NT2/D1 (cell line): ENCODE measurements around the gene GLIS2.

Experiments used
- DNase-seq: peaks from one replicate; pipeline ENCODE4 v3.0.0-alpha.2; 2011; ENCODE audit warnings: low read depth, low spot score
- H3K27me3 ChIP-seq: 2 replicates; pipeline ENCODE4 v1.6.0; 2011; ENCODE audit warnings: mild to moderate bottlenecking; ENCODE audit not compliant: insufficient read length, insufficient read depth
- H3K36me3 ChIP-seq: 2 replicates; pipeline ENCODE4 v1.6.1; 2011; ENCODE audit warnings: mild to moderate bottlenecking, low read length, mixed read lengths; ENCODE audit not compliant: insufficient read depth, insufficient read length
- H3K4me1 ChIP-seq: 2 replicates; pipeline ENCODE4 v1.5.1; 2011; ENCODE audit not compliant: insufficient read depth, insufficient read length
- H3K4me3 ChIP-seq: 2 replicates; pipeline ENCODE4 v1.5.1; 2011; ENCODE audit warnings: low read depth; ENCODE audit not compliant: insufficient read length
- H3K9ac ChIP-seq: 2 replicates; pipeline ENCODE4 v1.6.0; 2011; ENCODE audit warnings: low read depth; ENCODE audit not compliant: insufficient read length
- H3K9me3 ChIP-seq: 2 replicates; pipeline ENCODE4 v1.5.1; 2011; ENCODE audit warnings: mild to moderate bottlenecking, low read length; ENCODE audit not compliant: insufficient read depth
- SUZ12 ChIP-seq: IDR thresholded peaks from 2 replicates; pipeline ENCODE4 v1.6.1; 2011; ENCODE audit not compliant: insufficient read length, insufficient read depth; ENCODE audit errors: extremely low read depth
- YY1 ChIP-seq: IDR thresholded peaks from 2 replicates; pipeline ENCODE4 v1.6.1; 2011; ENCODE audit not compliant: insufficient read length, insufficient read depth
- ZNF274 ChIP-seq: IDR thresholded peaks from 2 replicates; pipeline ENCODE4 v1.6.1; 2011; ENCODE audit warnings: mild to moderate bottlenecking, low read depth, low read length

Gene GLIS2

DNA sequence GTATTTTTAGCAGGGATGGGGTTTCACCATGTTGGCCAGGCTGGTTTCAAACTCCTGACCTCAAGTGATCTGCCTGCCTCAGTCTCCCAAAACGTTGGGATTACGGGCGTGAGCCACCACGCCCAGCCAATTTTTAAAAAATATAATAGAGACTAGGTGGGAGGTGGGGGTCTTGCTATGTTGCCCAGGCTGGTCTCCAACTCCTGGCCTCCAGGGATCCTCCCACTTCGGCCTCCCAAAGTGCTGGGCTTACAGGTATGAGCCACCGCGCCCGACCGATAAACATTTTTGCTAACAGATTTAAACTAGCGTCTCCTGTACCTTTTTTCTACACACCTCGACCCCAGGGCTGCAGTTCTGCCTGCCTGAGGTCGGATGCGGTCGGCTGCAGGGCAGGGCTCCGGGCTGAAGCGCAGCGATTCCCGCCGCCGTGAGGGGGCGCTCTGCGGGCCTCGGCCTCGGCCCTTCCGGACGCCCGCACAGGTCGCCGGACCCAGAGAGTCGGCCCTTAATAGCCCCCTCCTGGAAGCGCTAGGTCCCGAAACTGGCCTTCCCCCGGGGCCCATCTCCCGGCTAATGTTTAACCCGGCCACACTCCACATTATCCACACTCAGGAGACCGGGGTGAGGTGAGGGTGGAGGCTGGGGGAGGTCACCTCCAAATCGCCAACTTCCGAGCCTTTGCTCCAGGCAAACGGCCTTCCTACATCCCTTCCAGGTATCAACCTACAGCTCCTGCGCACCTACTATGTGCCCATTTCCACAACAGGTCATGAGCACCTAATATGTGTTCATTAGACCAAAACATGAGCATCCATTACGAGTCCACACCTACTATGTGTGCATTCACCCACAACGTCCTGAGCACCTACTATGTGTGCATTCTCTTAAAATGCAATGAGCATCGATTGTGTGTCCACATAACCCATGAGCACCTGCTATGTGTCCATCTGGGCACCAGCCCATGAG lies 2.0 kb upstream of the GLIS2 start:
- Histone ChIP-seq H3K9ac (peak overlapping the region; percentile 33), H3K4me3 (no peak overlapping the region)

DNA sequence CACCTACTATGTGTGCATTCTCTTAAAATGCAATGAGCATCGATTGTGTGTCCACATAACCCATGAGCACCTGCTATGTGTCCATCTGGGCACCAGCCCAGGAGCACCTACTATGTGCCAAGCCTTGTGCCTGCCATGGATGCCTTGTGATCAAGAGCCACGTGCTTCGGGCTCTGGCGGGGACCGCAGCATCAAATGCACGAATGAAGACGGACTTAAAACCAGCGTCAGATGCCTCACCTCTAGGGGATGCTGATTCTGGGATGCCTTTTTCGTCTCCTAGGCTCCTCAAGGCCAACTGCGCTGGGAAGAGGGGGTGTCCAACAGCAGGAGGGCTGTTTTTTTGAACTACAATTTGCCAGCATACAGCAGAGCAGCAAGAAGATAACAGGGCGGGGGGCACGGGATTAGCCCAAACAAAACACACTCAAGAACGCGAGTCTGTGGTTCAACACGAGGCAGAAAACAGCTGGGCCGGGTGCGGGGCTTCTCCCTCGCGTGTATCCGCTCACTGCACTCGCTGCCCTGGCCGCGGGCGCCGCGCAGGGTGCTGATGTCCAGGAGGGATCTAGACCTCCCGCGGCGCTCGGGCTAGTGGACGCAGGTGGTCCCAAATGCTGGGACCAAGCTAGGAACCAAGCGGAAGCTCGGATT lies 1.2 kb upstream of the GLIS2 start:
- H3K4me3 ChIP-seq: peak overlapping the region; percentile 62
- peaks cover 33% of the 10 kb centered on the region for H3K4me1 ChIP-seq
- peaks cover 32% of the 10 kb centered on the region for H3K27me3 ChIP-seq

More for the DNA sequence above, 2.0 kb upstream of the GLIS2 start:
- H3K9me3 ChIP-seq: no peaks in the 10 kb centered on the region
- H3K36me3 ChIP-seq: no peaks in the 10 kb centered on the region
- TF ChIP-seq YY1 (no peak), SUZ12 (no peak), ZNF274 (no peak)
- H3K27me3 ChIP-seq: peaks cover 32% of the 10 kb centered on the region
- H3K4me1 ChIP-seq: peaks cover 26% of the 10 kb centered on the region
- DNase-seq: no peak

DNA sequence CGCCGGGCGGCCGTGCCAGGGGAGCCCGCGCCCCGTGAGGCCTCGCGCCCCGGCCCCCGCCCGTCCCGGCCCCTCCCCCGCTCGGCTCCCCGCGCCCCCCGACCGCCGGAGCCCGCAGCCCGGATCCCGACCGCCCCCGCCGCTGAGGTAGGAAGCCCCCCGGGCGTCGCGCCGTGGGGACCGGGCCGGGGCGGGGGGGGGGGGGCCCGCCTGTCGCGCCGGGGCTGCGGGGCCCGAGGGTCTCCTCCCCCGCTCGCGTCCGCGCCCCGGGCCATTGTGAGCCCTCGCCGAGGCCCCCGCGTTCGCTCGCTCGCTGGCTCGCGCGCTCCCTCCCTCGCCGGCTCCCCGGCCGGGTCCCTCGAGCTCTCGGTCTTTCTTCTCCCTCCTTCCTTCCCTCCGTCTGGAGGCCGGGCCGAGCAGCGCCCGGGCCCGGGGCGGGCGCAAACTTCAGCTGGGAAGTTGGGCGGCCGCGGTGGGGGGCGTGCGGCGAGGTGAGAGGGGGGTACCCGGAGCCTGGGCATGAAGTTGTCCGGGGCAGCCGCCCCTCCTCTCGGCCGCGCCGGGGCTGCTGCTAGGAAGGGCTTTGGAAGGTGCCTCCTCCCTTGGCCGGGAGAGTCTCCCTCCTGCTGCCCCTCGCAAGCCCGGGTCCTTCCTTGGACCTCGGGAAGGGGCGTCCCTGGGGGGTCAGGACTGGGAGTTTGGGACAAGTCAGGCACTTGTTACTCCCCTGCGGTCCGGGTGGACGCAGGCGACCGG lies 419 bp downstream of the GLIS2 start:
- peak overlapping the region; percentile 63 for H3K4me3 ChIP-seq
- peaks cover 32% of the 10 kb centered on the region for H3K27me3 ChIP-seq
- TF ChIP-seq SUZ12 (no peak), ZNF274 (no peak), YY1 (no peak)
- DNase-seq: no peak
- peak overlapping the region; percentile 81 for H3K9ac ChIP-seq
- no peaks in the 10 kb centered on the region for H3K36me3 ChIP-seq
- H3K9me3 ChIP-seq: no peaks in the 10 kb centered on the region
- peaks cover 36% of the 10 kb centered on the region for H3K4me1 ChIP-seq

More for the DNA sequence above, 1.2 kb upstream of the GLIS2 start:
- no peaks in the 10 kb centered on the region for H3K36me3 ChIP-seq
- DNase-seq: no peak
- peak overlapping the region; percentile 79 for H3K9ac ChIP-seq
- no peaks in the 10 kb centered on the region for H3K9me3 ChIP-seq
- no peak for TF ChIP-seq YY1
- no peak for TF ChIP-seq ZNF274
- TF ChIP-seq SUZ12: no peak

DNA sequence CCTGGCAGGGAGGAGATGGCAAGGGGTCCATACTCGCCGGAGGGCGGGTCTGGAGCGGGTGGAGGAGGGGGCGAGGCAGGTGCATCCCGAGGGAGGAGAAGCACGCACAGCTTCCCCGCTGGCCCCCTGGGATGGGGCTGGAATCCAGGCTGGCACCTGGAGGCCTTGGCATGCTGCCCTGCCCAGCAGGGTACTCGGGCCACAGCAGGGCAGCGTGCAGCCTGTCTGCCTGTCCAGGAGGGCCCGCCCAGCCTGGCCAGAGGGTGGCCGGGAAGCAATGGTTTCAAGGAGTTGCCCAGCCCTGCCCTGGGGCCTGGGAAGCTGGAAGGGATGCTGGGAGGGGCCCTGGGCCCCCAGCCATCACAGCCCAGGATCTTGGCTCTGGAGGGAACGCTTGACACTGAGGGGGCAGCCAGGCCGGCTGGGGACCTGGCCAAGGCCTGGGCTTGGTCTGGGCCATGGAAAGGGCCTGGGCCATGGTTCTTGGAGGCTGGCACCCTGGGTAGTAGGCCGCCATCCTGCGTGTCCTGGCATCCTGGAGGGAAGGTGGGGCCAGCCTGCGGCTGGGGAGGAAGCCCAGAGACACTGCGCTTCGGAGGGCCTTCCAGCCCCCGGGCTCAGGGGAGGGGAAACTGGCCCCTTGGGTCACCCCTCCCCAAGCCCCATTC lies 1.1 kb downstream of the GLIS2 start:
- TF ChIP-seq SUZ12 (no peak), YY1 (no peak), ZNF274 (no peak)
- Histone ChIP-seq H3K36me3 (no peaks in the 10 kb centered on the region), H3K9me3 (no peaks in the 10 kb centered on the region), H3K4me3 (peak overlapping the region; percentile 63), H3K27me3 (peaks cover 32% of the 10 kb centered on the region), H3K9ac (peak overlapping the region; percentile 81), H3K4me1 (peaks cover 34% of the 10 kb centered on the region)
- DNase-seq: no peak

DNA sequence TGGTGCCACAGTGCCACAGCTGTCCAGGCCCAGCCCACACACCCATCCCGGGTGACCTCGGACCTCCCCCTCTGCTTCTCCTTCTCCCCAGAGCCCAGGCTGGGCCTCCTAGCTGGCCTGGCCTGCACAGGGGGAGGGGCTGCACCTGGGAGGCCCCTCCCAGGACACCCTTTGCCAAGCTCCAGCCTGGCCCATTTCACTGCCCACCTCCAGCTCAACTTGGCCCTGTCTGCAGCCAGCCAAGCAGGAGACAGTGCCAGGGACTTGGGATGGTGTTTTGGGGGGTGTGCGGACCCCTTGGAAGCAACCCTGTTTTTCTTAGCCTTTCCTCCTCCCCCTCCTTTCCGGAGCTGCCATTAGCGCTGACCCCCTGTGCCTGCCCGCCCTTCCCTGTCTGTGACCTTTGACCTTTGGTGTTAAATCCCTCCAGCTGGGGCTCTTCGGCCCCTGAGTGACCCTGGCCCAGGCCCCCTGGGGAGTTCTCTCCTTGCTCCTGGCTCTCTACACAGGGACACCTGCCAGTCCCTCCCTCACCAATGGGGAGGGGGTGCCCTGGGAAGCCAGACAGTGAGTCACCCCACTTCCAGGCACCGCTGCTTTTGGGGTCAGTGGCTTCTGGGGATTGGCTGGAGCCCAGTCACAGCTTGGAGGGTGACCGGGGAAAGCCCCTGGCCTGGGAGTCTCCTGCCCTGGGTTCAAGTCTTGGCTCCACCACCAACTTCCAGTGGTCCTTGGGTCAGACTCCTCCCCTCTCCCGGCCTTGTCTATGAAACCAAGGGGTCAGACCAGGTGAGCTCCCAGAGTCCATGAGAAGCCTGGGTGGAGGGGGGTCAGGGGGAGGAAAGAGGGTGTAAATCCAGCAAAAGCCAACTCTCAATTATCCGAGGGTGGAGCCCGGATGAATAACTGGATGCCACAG lies 1.9 kb downstream of the GLIS2 start:
- Histone ChIP-seq H3K36me3 (no peaks in the 10 kb centered on the region), H3K4me3 (peak overlapping the region; percentile 63), H3K4me1 (peaks cover 34% of the 10 kb centered on the region), H3K27me3 (peaks cover 32% of the 10 kb centered on the region), H3K9ac (peak overlapping the region; percentile 21), H3K9me3 (no peaks in the 10 kb centered on the region)
- TF ChIP-seq ZNF274 (no peak), YY1 (no peak), SUZ12 (no peak)
- DNase-seq: no peak

DNA sequence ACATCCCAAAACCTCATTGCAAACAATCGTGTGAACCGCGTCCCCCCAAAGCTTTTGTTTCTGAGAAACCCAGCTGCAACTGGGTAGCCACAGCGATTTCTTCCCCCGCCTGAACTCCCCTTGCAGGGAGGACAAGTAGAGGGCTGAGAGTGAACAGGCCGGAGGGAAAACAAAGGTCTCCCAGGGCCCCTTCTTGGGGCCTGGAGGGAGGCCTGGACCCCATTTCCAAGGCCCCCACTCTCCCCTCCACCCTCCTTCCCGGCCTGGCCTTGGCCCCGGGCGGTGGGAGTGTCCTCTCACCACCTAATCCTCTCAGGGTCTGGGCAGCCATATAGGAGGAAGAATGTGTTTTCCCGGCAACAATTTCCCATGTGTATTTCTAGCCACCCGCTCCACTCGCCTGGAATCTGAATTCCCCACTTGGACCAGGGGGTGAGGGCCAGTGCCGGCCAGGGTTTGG lies 2.6 kb downstream of the GLIS2 start:
- no peak for TF ChIP-seq YY1
- no peak for TF ChIP-seq ZNF274
- no peak for TF ChIP-seq SUZ12
- peaks cover 35% of the 10 kb centered on the region for H3K4me1 ChIP-seq
- no peaks in the 10 kb centered on the region for H3K36me3 ChIP-seq
- H3K9ac ChIP-seq: peak overlapping the region; percentile 27
- peaks cover 27% of the 10 kb centered on the region for H3K27me3 ChIP-seq
- no peak overlapping the region for H3K4me3 ChIP-seq
- no peak for DNase-seq
- H3K9me3 ChIP-seq: no peaks in the 10 kb centered on the region
